HepG2 (cell line): ENCODE results near the gene LIMD2. TPM values are rescaled to one million over a fixed set of nuclear protein-coding genes. Genes with fewer than 3 reads are reported as not detected.

ENCODE experiments used
- ATAC-seq: fragments of 200-7000 bp; cut with Tn5 transposase; 3 replicates; pipeline ENCODE4 v1.9.1; 2020; ENCODE audit warnings: mild to moderate bottlenecking, moderate library complexity
- BruUV-seq: library from RNA; stranded (reverse); fragments of 400-500 nt; replicated peaks from 2 replicates; lab custom pipeline; 2021; lab: Mats Ljungman, UMichigan
- CTCF ChIA-PET: fragments of 300-600 bp; formaldehyde crosslinking; extraction: SDS; loops from one replicate; lab custom pipeline; 2021; ENCODE audit warnings: low total read pairs, inconsistent platforms, low intra/inter-chr PET ratio; lab: Yijun Ruan, JAX
- POLR2A ChIA-PET: fragments of 350-600 bp; sonication (Branson Sonifier 250); formaldehyde crosslinking; loops from one replicate; lab custom pipeline; 2020; ENCODE audit warnings: antibody characterized with exemption, inconsistent platforms; lab: Yijun Ruan, JAX
- DNase-seq: peaks from one replicate; pipeline ENCODE4 v3.0.0-alpha.2; 2015; ENCODE audit warnings: low spot score
- FAIRE-seq: peaks from 3 replicates; lab custom pipeline; 2011; peaks lifted over from hg19 to GRCh38; lab: Jason Lieb, UNC
- H2AFZ ChIP-seq: one replicate; pipeline ENCODE4 v1.6.1; 2011; ENCODE audit warnings: low read length, inconsistent platforms
- H3K27ac ChIP-seq: fragments of 300-600 bp; 3 replicates; pipeline ENCODE4 v1.8.0; 2011; ENCODE audit warnings: mixed run types, mild to moderate bottlenecking, mixed read lengths, low read length, inconsistent platforms; ENCODE audit not compliant: insufficient read depth; ENCODE audit errors: extremely low read length
- H3K27me3 ChIP-seq, 2 experiments: fragments of 200-600 bp in 1 of 2; 2 replicates in 1 of 2; 3 replicates in 1 of 2; pipeline versions ENCODE4 v1.6.0 to v1.8.0; 2011; ENCODE audit warnings: low read length in 2 of 2, mild to moderate bottlenecking in 2 of 2, moderate library complexity in 2 of 2, inconsistent platforms in 1 of 2; ENCODE audit not compliant: insufficient read depth in 2 of 2, control insufficient read depth in 1 of 2
- H3K36me3 ChIP-seq, 2 experiments: fragments of 200-600 bp in 1 of 2; replicated peaks in 1 of 2; 2 replicates in 1 of 2; 3 replicates in 1 of 2; pipeline versions ENCODE4 v1.5.1 to v1.8.0; 2011; ENCODE audit warnings: low read length in 2 of 2, inconsistent platforms in 1 of 2; ENCODE audit not compliant: insufficient read depth in 2 of 2, control insufficient read depth in 1 of 2
- H3K4me1 ChIP-seq: 2 replicates; pipeline ENCODE4 v1.5.1; 2012; ENCODE audit warnings: low read length, inconsistent platforms; ENCODE audit not compliant: insufficient read depth
- H3K4me2 ChIP-seq: 2 replicates; pipeline ENCODE4 v1.6.0; 2011; ENCODE audit warnings: low read depth, low read length, inconsistent platforms
- H3K4me3 ChIP-seq, 3 experiments: fragments of 200-600 bp in 1 of 3; sonication (generic), shearing (Covaris generic) in 1 of 3; replicated peaks in 1 of 3; 2 replicates each; pipeline ENCODE4 v1.5.1; 2011 to 2016; ENCODE audit warnings: low read length in 3 of 3, inconsistent platforms in 2 of 3, low read depth in 2 of 3, mild to moderate bottlenecking in 2 of 3, control low read depth in 1 of 3, mixed read lengths in 1 of 3; ENCODE audit not compliant: insufficient read depth in 1 of 3
- H3K79me2 ChIP-seq: one replicate; pipeline ENCODE4 v1.6.1; 2011; ENCODE audit warnings: low read length, inconsistent platforms; ENCODE audit not compliant: insufficient read depth
- H3K9ac ChIP-seq: 2 replicates; pipeline ENCODE4 v1.6.0; 2011; ENCODE audit warnings: mild to moderate bottlenecking, low read depth, low read length, inconsistent platforms; ENCODE audit not compliant: insufficient read depth
- H3K9me3 ChIP-seq: 2 replicates; pipeline ENCODE4 v1.5.1; 2012; ENCODE audit warnings: mild to moderate bottlenecking, low read length
- H4K20me1 ChIP-seq: 2 replicates; pipeline ENCODE4 v1.6.0; 2011; ENCODE audit warnings: inconsistent platforms, mild to moderate bottlenecking, low read length, moderate library complexity; ENCODE audit not compliant: insufficient read depth
- HMGXB4 ChIP-seq, 2 experiments: sonication (generic) in 1 of 2; formaldehyde crosslinking in 1 of 2; IDR thresholded peaks; 2 replicates each; pipeline versions ENCODE4 v1.4.0 to v1.6.1; 2018 to 2020; ENCODE audit warnings: missing genetic modification reagents in 2 of 2, borderline replicate concordance in 1 of 2, low read depth in 1 of 2, mild to moderate bottlenecking in 1 of 2, missing biosample characterization in 1 of 2
- KDM2A ChIP-seq: sonication (generic); formaldehyde crosslinking; IDR thresholded peaks from 2 replicates; pipeline ENCODE4 v1.4.0; 2020; ENCODE audit warnings: low read depth, missing genetic modification reagents, borderline replicate concordance
- NRL ChIP-seq: sonication (generic); formaldehyde crosslinking; IDR thresholded peaks from 2 replicates; pipeline ENCODE4 v1.5.0; 2020; ENCODE audit warnings: missing genetic modification reagents, mild to moderate bottlenecking, moderate library complexity, borderline replicate concordance
- PLSCR1 ChIP-seq: sonication (generic); formaldehyde crosslinking; IDR thresholded peaks from 2 replicates; pipeline ENCODE4 v1.5.0; 2020; ENCODE audit warnings: missing genetic modification reagents, mild to moderate bottlenecking, borderline replicate concordance
- SRSF4 ChIP-seq: fragments of 200-400 bp; formaldehyde crosslinking; IDR thresholded peaks from one replicate; pipeline ENCODE4 v1.6.1; 2018; ENCODE audit warnings: mild to moderate bottlenecking, low read depth, low read length, moderate library complexity; ENCODE audit not compliant: poor library complexity, severe bottlenecking
- TFDP2 ChIP-seq: sonication (generic); formaldehyde crosslinking; IDR thresholded peaks from 2 replicates; pipeline ENCODE4 v1.4.0; 2020; ENCODE audit warnings: missing genetic modification reagents
- U2AF1 ChIP-seq: fragments of 200-400 bp; formaldehyde crosslinking; optimal IDR thresholded peaks from 2 replicates; pipeline ENCODE3; 2017; ENCODE audit warnings: mild to moderate bottlenecking, low read depth, low read length
- ZNF432 ChIP-seq: sonication (generic); formaldehyde crosslinking; IDR thresholded peaks from 2 replicates; pipeline ENCODE4 v1.5.0; 2020; ENCODE audit warnings: missing genetic modification reagents, mild to moderate bottlenecking, borderline replicate concordance
- WGBS: methylation state at CpG from one replicate; pipeline ENCODE4 v1.1.6; 2017; ENCODE audit warnings: low lambda C conversion rate; 5-methylcytosine and 5-hydroxymethylcytosine counted together
- in situ Hi-C: cut with HindIII; loops from 2 replicates; pipeline ENCODE4 v1.10.0; 2017; ENCODE audit warnings: low pct_unique_long_range_greater_than_20kb; ENCODE audit not compliant: extremely low pct_ligation_motif_present
- intact Hi-C: fragments of 100-400 bp; cut with micrococcal nuclease; formaldehyde crosslinking; loops from one replicate; pipeline ENCODE4 v1.10.0; 2022; ENCODE audit not compliant: unreplicated experiment
- polyA plus RNA-seq, 8 experiments: library from polyadenylated mRNA; depleted of rRNA in 3 of 8; stranded (reverse) in 7 of 8; unstranded in 1 of 8; fragments of >200 nt; fragmentation: Illumina TruSeq in 4 of 8; extraction: Trizol in 4 of 8; gene quantifications; 2 replicates each; pipeline versions ENCODE4 v1.2.1 to v1.2.3, GENCODE V29; 2011 to 2016; ENCODE audit warnings: low read depth in 4 of 8, missing spikeins in 1 of 8, mixed read lengths in 1 of 8; ENCODE audit not compliant: insufficient read depth in 1 of 8
- total RNA-seq, 5 experiments: library from RNA; depleted of rRNA; stranded (reverse); fragments of >200 nt; fragmentation: Illumina TruSeq; extraction: Trizol; gene quantifications; 2 replicates each; pipeline ENCODE4 v1.2.3, GENCODE V29; 2016; ENCODE audit warnings: low read depth in 1 of 5
- TF ChIP-seq, protein P1 (sequence below): sonication (generic); formaldehyde crosslinking; IDR thresholded peaks from 2 replicates; pipeline ENCODE4 v1.4.0; 2020; ENCODE audit warnings: missing genetic modification reagents, mild to moderate bottlenecking, borderline replicate concordance
- TF ChIP-seq, protein P2 (sequence below): sonication (generic); formaldehyde crosslinking; IDR thresholded peaks from 2 replicates; pipeline ENCODE4 v1.5.0; 2020; ENCODE audit warnings: missing genetic modification reagents

The LIMD2 gene
- total and polyA plus RNA-seq, 2 of the 13 experiments (the other 11 are each of a cell fraction or from before 2014, with no cell fraction given), result 9.0 to 20.8 TPM

- H2AFZ ChIP-seq, result no peak overlapping the region
- intact Hi-C loops, result loop anchor here (5.0 kb wide), 1 partner anchor 53 kb away; the partner anchor contains the start of gene MAP3K3
- CTCF ChIA-PET, result no interaction called here
- FAIRE-seq (no peak), ATAC-seq (no peak), DNase-seq (no peak)
- no peaks in the 10 kb centered on the region for H3K27me3 ChIP-seq
- WGBS, result 91% methylated on average over 4 of the region's 4 CpGs
- in situ Hi-C loops, result no loop called here
- BruUV-seq, result no TSS peak
- peaks cover 6 to 19% of the 10 kb centered on the region in 2 experiments for H3K36me3 ChIP-seq
- no peaks in the 10 kb centered on the region for H3K9me3 ChIP-seq
- no peaks in the 10 kb centered on the region for H3K79me2 ChIP-seq
- POLR2A ChIA-PET, result interaction anchor here (1.3 to 2.1 kb wide), 2 partner anchors 54 to 98 kb away, joined by 3 to 12 read pairs; partner anchors contain the start of genes CCDC47, DDX42 and MAP3K3
- H3K4me1 ChIP-seq, result peaks cover 20% of the 10 kb centered on the region
- H3K9ac ChIP-seq, result no peak overlapping the region
- no peak overlapping the region for H3K27ac ChIP-seq
- H3K4me2 ChIP-seq, result no peak overlapping the region
- TF ChIP-seq, protein P1, sequence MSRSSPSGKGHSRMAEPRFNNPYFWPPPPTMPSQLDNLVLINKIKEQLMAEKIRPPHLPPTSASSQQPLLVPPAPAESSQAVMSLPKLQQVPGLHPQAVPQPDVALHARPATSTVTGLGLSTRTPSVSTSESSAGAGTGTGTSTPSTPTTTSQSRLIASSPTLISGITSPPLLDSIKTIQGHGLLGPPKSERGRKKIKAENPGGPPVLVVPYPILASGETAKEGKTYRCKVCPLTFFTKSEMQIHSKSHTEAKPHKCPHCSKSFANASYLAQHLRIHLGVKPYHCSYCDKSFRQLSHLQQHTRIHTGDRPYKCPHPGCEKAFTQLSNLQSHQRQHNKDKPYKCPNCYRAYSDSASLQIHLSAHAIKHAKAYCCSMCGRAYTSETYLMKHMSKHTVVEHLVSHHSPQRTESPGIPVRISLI (CRISPR knock-in tag), result no peak
- H4K20me1 ChIP-seq, result no peaks in the 10 kb centered on the region
- no peak overlapping the region for H3K4me3 ChIP-seq
Measured at GRCh38 chr17:63675231-63675606, 24.7 kb downstream of the LIMD2 start.

DNA sequence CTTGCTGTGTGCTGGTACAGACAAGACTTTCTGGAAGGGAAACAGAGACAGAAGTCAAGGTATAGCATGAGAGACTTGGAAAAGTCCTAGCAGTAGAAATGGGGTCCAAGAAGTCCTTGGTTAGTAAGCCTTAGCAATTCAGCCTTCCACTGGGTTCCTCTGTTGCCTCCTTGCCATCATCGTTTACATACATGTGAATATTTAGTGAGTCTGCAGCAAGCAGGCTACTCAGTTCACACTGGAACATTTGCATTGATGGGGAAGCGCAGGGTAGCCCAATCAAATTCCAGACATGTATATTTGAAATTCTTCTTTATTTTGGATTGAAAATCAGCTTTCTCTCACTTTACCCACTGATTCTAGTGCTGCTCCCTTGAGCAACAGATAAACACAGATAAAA is 27.1 kb downstream of the LIMD2 start:
- H2AFZ ChIP-seq, result no peak overlapping the region
- BruUV-seq, result no TSS peak
- POLR2A ChIA-PET, result no interaction called here
- no peak overlapping the region for H3K9ac ChIP-seq
- ATAC-seq, result no peak
- H3K27me3 ChIP-seq, result no peaks in the 10 kb centered on the region
- H3K4me1 ChIP-seq, result peaks cover 20% of the 10 kb centered on the region
- no peak overlapping the region for H3K4me2 ChIP-seq
- no peaks in the 10 kb centered on the region for H3K9me3 ChIP-seq
- no peaks in the 10 kb centered on the region for H3K79me2 ChIP-seq
- DNase-seq, result no peak
- no peak overlapping the region for H3K27ac ChIP-seq
- WGBS, result 100% methylated on average over 2 of the region's 2 CpGs
- CTCF ChIA-PET, result no interaction called here
- peaks cover 13 to 28% of the 10 kb centered on the region in 2 experiments for H3K36me3 ChIP-seq
- intact Hi-C loops, result no loop called here
- in situ Hi-C loops, result no loop called here
- H3K4me3 ChIP-seq, result no peak overlapping the region
- no peak for FAIRE-seq
- no peaks in the 10 kb centered on the region for H4K20me1 ChIP-seq
- TF ChIP-seq NRL (CRISPR knock-in tag) (no peak), ZNF432 (CRISPR knock-in tag) (no peak), PLSCR1 (CRISPR knock-in tag) (no peak), KDM2A (CRISPR knock-in tag) (no peak), TFDP2 (CRISPR knock-in tag) (no peak), HMGXB4 (CRISPR knock-in tag; IDR thresholded peaks at IDR 0.05; ENCODE audit: borderline replicate concordance in 1 of 2, low read depth in 1 of 2) (no peak), SRSF4 (no peak), U2AF1 (no peak)
- TF ChIP-seq, protein P2, sequence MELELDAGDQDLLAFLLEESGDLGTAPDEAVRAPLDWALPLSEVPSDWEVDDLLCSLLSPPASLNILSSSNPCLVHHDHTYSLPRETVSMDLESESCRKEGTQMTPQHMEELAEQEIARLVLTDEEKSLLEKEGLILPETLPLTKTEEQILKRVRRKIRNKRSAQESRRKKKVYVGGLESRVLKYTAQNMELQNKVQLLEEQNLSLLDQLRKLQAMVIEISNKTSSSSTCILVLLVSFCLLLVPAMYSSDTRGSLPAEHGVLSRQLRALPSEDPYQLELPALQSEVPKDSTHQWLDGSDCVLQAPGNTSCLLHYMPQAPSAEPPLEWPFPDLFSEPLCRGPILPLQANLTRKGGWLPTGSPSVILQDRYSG (CRISPR knock-in tag), result no peak
